Liver (tissue), 3 donors: ENCODE results near the gene FOCAD.

Experiments used
- EGR1 ChIP-seq, 2 donors: IDR thresholded peaks; 2 replicates each; pipeline ENCODE4 v1.6.1; 2016 to 2018; ENCODE audit warnings: antibody characterized with exemption in 2 of 2, low read depth in 2 of 2
- FOXA2 ChIP-seq: IDR thresholded peaks from 2 replicates; pipeline ENCODE4 v1.6.1; 2016; ENCODE audit warnings: antibody characterized with exemption
- GABPA ChIP-seq, 2 donors: IDR thresholded peaks in 1 of 2; conservative IDR thresholded peaks in 1 of 2; 2 replicates each; pipeline ENCODE4 v1.6.1; 2016; ENCODE audit warnings: antibody characterized with exemption in 2 of 2, mild to moderate bottlenecking in 1 of 2, moderate library complexity in 1 of 2
- HNF4G ChIP-seq: IDR thresholded peaks from 2 replicates; pipeline ENCODE4 v1.6.1; 2016; ENCODE audit warnings: antibody characterized with exemption
- JUND ChIP-seq, 2 donors: IDR thresholded peaks; 2 replicates each; pipeline ENCODE4 v1.6.1; 2016; ENCODE audit warnings: antibody characterized with exemption in 2 of 2
- RAD21 ChIP-seq, 2 donors: IDR thresholded peaks; 2 replicates each; pipeline ENCODE4 v1.6.1; 2016; ENCODE audit warnings: antibody characterized with exemption in 2 of 2, mild to moderate bottlenecking in 2 of 2
- SP1 ChIP-seq: IDR thresholded peaks from 2 replicates; pipeline ENCODE4 v1.6.1; 2018; ENCODE audit warnings: antibody characterized with exemption, mild to moderate bottlenecking
- TAF1 ChIP-seq: conservative IDR thresholded peaks from 2 replicates; pipeline ENCODE4 v1.6.1; 2016; ENCODE audit warnings: antibody characterized with exemption, mild to moderate bottlenecking
- YY1 ChIP-seq: IDR thresholded peaks from 2 replicates; pipeline ENCODE4 v1.6.1; 2016; ENCODE audit warnings: antibody characterized with exemption, mild to moderate bottlenecking
- TF ChIP-seq, protein P1 (sequence below): IDR thresholded peaks from 2 replicates; pipeline ENCODE4 v1.6.1; 2016; ENCODE audit warnings: antibody characterized with exemption
- TF ChIP-seq, protein P2 (sequence below): fragments of 150-350 bp; IDR thresholded peaks from 2 replicates; pipeline ENCODE4 v1.5.1; 2017; ENCODE audit warnings: improper control_type of control experiment, low read depth, low read length; ENCODE audit not compliant: missing input control
- TF ChIP-seq, protein P3 (sequence below): IDR thresholded peaks from 2 replicates; pipeline ENCODE4 v1.6.1; 2016; ENCODE audit warnings: antibody characterized with exemption
- TF ChIP-seq, protein P4 (sequence below): IDR thresholded peaks from 2 replicates; pipeline ENCODE4 v1.6.1; 2016; ENCODE audit warnings: antibody characterized with exemption, mild to moderate bottlenecking
- donor health status: healthy.
- donor health status: healthy.

DNA sequence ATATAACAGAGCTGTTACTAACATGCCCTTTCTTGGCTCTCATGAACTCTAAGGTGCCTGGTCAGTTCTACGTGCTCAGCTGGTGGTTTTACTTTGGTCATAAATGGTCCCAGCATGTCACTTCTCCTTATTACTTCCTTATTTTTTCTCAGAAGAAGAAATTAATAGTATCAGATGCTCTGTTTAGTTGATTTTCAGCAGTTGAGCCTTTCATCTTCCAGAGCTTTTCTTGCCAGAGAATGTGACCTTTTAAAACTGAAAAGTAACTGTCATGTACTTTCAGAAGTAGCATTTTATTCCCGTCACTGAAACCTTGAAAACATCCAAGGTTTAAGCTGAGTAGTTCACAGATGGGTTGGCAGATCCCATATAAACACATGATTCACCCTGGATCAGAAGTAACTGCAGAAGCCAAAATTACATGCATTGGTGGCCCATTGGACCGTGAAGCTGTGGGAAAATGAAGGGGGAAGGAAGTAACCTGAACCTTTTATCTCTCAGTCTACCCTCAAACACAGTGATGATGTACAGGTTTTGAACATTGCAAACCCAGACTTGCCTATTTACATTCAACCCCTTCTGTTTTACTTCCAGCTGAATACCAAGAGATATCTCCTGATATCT is 296.9 kb downstream of the FOCAD start:
- TF ChIP-seq, protein P1, sequence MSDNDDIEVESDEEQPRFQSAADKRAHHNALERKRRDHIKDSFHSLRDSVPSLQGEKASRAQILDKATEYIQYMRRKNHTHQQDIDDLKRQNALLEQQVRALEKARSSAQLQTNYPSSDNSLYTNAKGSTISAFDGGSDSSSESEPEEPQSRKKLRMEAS: no peak
- TF ChIP-seq, protein P2, sequence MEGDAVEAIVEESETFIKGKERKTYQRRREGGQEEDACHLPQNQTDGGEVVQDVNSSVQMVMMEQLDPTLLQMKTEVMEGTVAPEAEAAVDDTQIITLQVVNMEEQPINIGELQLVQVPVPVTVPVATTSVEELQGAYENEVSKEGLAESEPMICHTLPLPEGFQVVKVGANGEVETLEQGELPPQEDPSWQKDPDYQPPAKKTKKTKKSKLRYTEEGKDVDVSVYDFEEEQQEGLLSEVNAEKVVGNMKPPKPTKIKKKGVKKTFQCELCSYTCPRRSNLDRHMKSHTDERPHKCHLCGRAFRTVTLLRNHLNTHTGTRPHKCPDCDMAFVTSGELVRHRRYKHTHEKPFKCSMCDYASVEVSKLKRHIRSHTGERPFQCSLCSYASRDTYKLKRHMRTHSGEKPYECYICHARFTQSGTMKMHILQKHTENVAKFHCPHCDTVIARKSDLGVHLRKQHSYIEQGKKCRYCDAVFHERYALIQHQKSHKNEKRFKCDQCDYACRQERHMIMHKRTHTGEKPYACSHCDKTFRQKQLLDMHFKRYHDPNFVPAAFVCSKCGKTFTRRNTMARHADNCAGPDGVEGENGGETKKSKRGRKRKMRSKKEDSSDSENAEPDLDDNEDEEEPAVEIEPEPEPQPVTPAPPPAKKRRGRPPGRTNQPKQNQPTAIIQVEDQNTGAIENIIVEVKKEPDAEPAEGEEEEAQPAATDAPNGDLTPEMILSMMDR: no peak
- no peak for TF ChIP-seq RAD21 (IDR thresholded peaks at IDR 0.05)
- no peak for TF ChIP-seq FOXA2
- no peak for TF ChIP-seq JUND (IDR thresholded peaks at IDR 0.05)
- TF ChIP-seq YY1: no peak
- TF ChIP-seq TAF1: no peak
- TF ChIP-seq SP1: no peak
- TF ChIP-seq, protein P3, sequence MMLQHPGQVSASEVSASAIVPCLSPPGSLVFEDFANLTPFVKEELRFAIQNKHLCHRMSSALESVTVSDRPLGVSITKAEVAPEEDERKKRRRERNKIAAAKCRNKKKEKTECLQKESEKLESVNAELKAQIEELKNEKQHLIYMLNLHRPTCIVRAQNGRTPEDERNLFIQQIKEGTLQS: no peak
- TF ChIP-seq, protein P4, sequence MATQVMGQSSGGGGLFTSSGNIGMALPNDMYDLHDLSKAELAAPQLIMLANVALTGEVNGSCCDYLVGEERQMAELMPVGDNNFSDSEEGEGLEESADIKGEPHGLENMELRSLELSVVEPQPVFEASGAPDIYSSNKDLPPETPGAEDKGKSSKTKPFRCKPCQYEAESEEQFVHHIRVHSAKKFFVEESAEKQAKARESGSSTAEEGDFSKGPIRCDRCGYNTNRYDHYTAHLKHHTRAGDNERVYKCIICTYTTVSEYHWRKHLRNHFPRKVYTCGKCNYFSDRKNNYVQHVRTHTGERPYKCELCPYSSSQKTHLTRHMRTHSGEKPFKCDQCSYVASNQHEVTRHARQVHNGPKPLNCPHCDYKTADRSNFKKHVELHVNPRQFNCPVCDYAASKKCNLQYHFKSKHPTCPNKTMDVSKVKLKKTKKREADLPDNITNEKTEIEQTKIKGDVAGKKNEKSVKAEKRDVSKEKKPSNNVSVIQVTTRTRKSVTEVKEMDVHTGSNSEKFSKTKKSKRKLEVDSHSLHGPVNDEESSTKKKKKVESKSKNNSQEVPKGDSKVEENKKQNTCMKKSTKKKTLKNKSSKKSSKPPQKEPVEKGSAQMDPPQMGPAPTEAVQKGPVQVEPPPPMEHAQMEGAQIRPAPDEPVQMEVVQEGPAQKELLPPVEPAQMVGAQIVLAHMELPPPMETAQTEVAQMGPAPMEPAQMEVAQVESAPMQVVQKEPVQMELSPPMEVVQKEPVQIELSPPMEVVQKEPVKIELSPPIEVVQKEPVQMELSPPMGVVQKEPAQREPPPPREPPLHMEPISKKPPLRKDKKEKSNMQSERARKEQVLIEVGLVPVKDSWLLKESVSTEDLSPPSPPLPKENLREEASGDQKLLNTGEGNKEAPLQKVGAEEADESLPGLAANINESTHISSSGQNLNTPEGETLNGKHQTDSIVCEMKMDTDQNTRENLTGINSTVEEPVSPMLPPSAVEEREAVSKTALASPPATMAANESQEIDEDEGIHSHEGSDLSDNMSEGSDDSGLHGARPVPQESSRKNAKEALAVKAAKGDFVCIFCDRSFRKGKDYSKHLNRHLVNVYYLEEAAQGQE: no peak
- no peak for TF ChIP-seq EGR1 (IDR thresholded peaks at IDR 0.05; ENCODE audit: low read depth in 2 of 2)
- TF ChIP-seq GABPA (IDR thresholded peaks at IDR 0.05 in 1 of 2, conservative IDR thresholded peaks at IDR 0.05 in 1 of 2): no peak
- no peak for TF ChIP-seq HNF4G
